Measurements from ENCODE around the gene PTPRC.

The PTPRC gene

GRCh38 chr1:198667807-198668206 is 29.0 kb downstream of the PTPRC start:
- peaks cover 51% of the 10 kb centered on the region for H3K36me3 Mint-ChIP-seq (ENCODE audit: low read depth)
- peak overlapping the region; percentile 86 for H3K27ac Mint-ChIP-seq
- no peaks in the 10 kb centered on the region for H3K27me3 Mint-ChIP-seq (ENCODE audit: low read depth)
- peaks cover 73% of the 10 kb centered on the region for H3K4me1 Mint-ChIP-seq (ENCODE audit: low read depth)
- H3K4me3 Mint-ChIP-seq: peak overlapping the region; percentile 57
- no peaks in the 10 kb centered on the region for H3K9me3 Mint-ChIP-seq

GRCh38 chr1:198669023-198669698 is 30.3 kb downstream of the PTPRC start:
- Mint-ChIP-seq H3K4me1 (ENCODE audit: low read depth) (peaks cover 74% of the 10 kb centered on the region), H3K27me3 (ENCODE audit: low read depth) (no peaks in the 10 kb centered on the region), H3K27ac (peak overlapping the region; percentile 86), H3K9me3 (no peaks in the 10 kb centered on the region), H3K36me3 (ENCODE audit: low read depth) (peaks cover 52% of the 10 kb centered on the region), H3K4me3 (peak overlapping the region; percentile 57)

DNA sequence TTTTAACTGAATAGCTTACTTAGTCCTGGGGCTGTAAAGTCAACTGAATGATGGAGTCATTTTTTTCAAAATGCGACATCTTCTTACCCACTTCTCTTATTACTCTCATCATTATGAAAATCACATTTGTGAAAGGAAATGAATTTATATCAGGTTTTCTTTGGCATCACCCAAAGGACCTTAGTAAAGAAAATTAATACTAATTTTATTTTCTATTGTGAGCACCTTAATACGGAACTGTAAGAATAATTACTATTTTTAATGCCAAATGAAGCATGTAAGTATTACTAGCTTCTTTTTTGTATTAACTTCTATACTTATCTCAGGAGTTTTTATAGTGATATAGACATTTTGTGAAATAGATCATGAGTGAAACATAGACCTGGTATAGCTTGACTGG is 30.9 kb downstream of the PTPRC start:
- no peaks in the 10 kb centered on the region for H3K27me3 Mint-ChIP-seq (ENCODE audit: low read depth)
- peak overlapping the region; percentile 43 for H3K4me3 Mint-ChIP-seq
- peak overlapping the region; percentile 86 for H3K27ac Mint-ChIP-seq

DNA sequence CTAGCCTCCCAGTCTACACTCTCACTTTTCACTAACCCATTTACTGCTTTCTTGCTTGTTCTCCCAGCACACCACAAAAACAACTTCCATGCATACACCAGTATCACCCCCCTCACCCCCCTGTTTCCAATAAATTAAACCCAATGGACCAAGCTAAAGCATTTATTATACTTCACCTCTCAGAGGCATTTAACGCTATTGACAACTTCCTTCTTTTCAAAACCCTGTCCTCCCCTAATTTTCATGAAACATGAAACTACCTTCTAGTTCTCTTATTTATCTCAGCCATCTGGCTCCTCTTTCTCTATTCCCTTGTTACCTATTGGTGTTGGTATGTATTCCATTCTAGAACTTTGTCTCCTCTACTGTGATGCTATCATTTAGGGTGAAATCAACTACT is 32.3 kb downstream of the PTPRC start:
- H3K4me3 Mint-ChIP-seq: peak overlapping the region; percentile 40
- H3K27me3 Mint-ChIP-seq (ENCODE audit: low read depth): no peaks in the 10 kb centered on the region
- peaks cover 72% of the 10 kb centered on the region for H3K4me1 Mint-ChIP-seq (ENCODE audit: low read depth)
- no peaks in the 10 kb centered on the region for H3K9me3 Mint-ChIP-seq
- H3K27ac Mint-ChIP-seq: peak overlapping the region; percentile 62
- H3K36me3 Mint-ChIP-seq (ENCODE audit: low read depth): peaks cover 50% of the 10 kb centered on the region

More for the DNA sequence above, 30.9 kb downstream of the PTPRC start:
- Mint-ChIP-seq H3K4me1 (ENCODE audit: low read depth) (peaks cover 71% of the 10 kb centered on the region), H3K36me3 (ENCODE audit: low read depth) (peaks cover 49% of the 10 kb centered on the region), H3K9me3 (no peaks in the 10 kb centered on the region)

GRCh38 chr1:198672124-198672523 is 33.3 kb downstream of the PTPRC start:
- H3K4me3 Mint-ChIP-seq: no peak overlapping the region
- peaks cover 75% of the 10 kb centered on the region for H3K4me1 Mint-ChIP-seq (ENCODE audit: low read depth)
- no peaks in the 10 kb centered on the region for H3K9me3 Mint-ChIP-seq
- peaks cover 48% of the 10 kb centered on the region for H3K36me3 Mint-ChIP-seq (ENCODE audit: low read depth)
- H3K27me3 Mint-ChIP-seq (ENCODE audit: low read depth): no peaks in the 10 kb centered on the region
- H3K27ac Mint-ChIP-seq: no peak overlapping the region

- peaks cover 48% of the 10 kb centered on the region for H3K36me3 Mint-ChIP-seq (ENCODE audit: low read depth)
- peaks cover 75% of the 10 kb centered on the region for H3K4me1 Mint-ChIP-seq (ENCODE audit: low read depth)
- H3K9me3 Mint-ChIP-seq: no peaks in the 10 kb centered on the region
- H3K4me3 Mint-ChIP-seq: peak overlapping the region; percentile 30
- H3K27ac Mint-ChIP-seq: no peak overlapping the region
- no peaks in the 10 kb centered on the region for H3K27me3 Mint-ChIP-seq (ENCODE audit: low read depth)
These were observed 35.2 kb downstream of the PTPRC start for GRCh38 chr1:198674009-198674408.

DNA sequence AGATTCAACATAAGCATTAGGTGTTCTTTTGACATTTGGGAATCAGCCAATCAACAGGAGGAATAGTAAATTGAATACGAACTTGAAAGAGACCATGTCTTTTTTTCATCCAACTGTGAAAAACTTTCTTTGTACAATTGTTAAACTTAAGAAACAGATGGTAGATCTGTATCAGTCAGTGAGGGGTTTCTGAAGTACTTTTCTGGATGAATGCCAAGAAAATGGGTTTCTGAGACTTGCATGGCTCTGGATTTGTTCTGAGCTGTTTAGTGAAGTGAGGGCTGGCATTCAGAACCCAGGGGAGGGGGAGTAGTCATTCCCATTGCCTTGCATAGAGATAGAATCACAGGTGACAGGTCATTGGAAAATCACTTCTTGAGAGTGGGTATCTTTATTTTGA is 37.4 kb downstream of the PTPRC start:
- Mint-ChIP-seq H3K27ac (peak overlapping the region; percentile 84), H3K9me3 (no peaks in the 10 kb centered on the region), H3K4me3 (peak overlapping the region; percentile 22), H3K27me3 (ENCODE audit: low read depth) (no peaks in the 10 kb centered on the region), H3K36me3 (ENCODE audit: low read depth) (peaks cover 51% of the 10 kb centered on the region), H3K4me1 (ENCODE audit: low read depth) (peaks cover 72% of the 10 kb centered on the region)

DNA sequence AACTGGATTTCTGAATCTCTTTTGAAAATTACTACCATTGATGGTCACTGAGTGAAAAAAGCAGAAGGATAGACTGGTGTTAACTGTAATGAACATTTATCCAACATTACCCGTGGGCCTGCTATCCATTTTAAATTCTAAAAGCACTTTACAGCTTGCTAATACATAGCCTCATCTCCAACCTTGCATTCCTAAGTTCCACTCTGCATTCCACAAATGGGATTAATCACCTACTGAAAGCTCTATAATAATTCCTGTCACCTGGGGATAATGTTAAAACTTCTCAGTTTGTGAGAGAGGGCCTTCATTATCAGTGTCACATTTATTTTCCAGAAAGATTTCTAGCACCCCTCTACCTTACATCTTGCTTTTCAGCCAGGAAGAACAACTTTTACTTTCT is 38.2 kb downstream of the PTPRC start:
- H3K4me3 Mint-ChIP-seq: peak overlapping the region; percentile 77
- H3K4me1 Mint-ChIP-seq (ENCODE audit: low read depth): peaks cover 65% of the 10 kb centered on the region
- H3K36me3 Mint-ChIP-seq (ENCODE audit: low read depth): peaks cover 46% of the 10 kb centered on the region
- H3K27ac Mint-ChIP-seq: peak overlapping the region; percentile 91
- H3K9me3 Mint-ChIP-seq: no peaks in the 10 kb centered on the region
- H3K27me3 Mint-ChIP-seq (ENCODE audit: low read depth): no peaks in the 10 kb centered on the region

- peak overlapping the region; percentile 91 for H3K27ac Mint-ChIP-seq
- H3K4me3 Mint-ChIP-seq: peak overlapping the region; percentile 77
- H3K4me1 Mint-ChIP-seq (ENCODE audit: low read depth): peaks cover 66% of the 10 kb centered on the region
- H3K27me3 Mint-ChIP-seq (ENCODE audit: low read depth): no peaks in the 10 kb centered on the region
- peaks cover 43% of the 10 kb centered on the region for H3K36me3 Mint-ChIP-seq (ENCODE audit: low read depth)
- no peaks in the 10 kb centered on the region for H3K9me3 Mint-ChIP-seq
These were observed 39.0 kb downstream of the PTPRC start for GRCh38 chr1:198677871-198678270.

GRCh38 chr1:198678301-198678836 is 39.5 kb downstream of the PTPRC start:
- Mint-ChIP-seq H3K27ac (peak overlapping the region; percentile 91), H3K9me3 (no peaks in the 10 kb centered on the region), H3K27me3 (ENCODE audit: low read depth) (no peaks in the 10 kb centered on the region), H3K36me3 (ENCODE audit: low read depth) (peaks cover 38% of the 10 kb centered on the region), H3K4me3 (peak overlapping the region; percentile 77), H3K4me1 (ENCODE audit: low read depth) (peaks cover 66% of the 10 kb centered on the region)

GRCh38 chr1:198678901-198679329 is 40.1 kb downstream of the PTPRC start:
- no peaks in the 10 kb centered on the region for H3K9me3 Mint-ChIP-seq
- peak overlapping the region; percentile 91 for H3K27ac Mint-ChIP-seq
- H3K27me3 Mint-ChIP-seq (ENCODE audit: low read depth): no peaks in the 10 kb centered on the region
- peaks cover 67% of the 10 kb centered on the region for H3K4me1 Mint-ChIP-seq (ENCODE audit: low read depth)
- H3K36me3 Mint-ChIP-seq (ENCODE audit: low read depth): peaks cover 40% of the 10 kb centered on the region
- H3K4me3 Mint-ChIP-seq: peak overlapping the region; percentile 77

DNA sequence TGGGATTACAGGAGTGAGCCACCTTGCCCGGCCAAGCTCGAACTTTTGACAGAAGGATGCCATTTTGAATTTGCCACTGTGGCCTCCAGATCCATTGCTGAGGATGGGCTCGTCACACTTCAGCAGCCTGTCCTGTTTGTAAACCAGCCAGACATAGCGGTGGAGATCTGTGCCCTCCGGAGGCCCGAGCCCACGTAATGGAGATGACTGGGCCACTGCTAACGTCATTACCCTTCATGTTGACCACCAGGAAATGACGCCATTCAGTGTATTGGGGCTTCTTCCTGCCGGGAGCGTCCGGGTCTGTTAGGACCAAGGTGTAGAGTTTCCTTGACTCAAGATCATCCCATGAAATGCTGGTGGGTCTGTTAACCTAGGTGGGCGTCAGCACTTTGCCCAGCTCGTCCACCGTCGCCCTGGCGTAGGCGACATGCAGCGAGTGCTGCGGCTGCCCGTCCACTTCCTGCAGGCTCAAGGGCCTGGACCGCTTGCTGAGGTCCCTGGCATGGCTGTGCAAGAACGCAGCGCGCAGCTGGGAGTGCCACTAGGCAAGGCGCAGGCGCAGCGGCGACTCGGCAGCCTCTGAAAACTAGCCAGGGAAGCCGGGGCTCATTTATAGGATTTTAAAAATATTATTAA is 40.8 kb downstream of the PTPRC start:
- Mint-ChIP-seq H3K27me3 (ENCODE audit: low read depth) (no peaks in the 10 kb centered on the region), H3K4me1 (ENCODE audit: low read depth) (peaks cover 66% of the 10 kb centered on the region), H3K27ac (peak overlapping the region; percentile 91), H3K36me3 (ENCODE audit: low read depth) (peaks cover 39% of the 10 kb centered on the region), H3K4me3 (peak overlapping the region; percentile 23), H3K9me3 (no peaks in the 10 kb centered on the region)

DNA sequence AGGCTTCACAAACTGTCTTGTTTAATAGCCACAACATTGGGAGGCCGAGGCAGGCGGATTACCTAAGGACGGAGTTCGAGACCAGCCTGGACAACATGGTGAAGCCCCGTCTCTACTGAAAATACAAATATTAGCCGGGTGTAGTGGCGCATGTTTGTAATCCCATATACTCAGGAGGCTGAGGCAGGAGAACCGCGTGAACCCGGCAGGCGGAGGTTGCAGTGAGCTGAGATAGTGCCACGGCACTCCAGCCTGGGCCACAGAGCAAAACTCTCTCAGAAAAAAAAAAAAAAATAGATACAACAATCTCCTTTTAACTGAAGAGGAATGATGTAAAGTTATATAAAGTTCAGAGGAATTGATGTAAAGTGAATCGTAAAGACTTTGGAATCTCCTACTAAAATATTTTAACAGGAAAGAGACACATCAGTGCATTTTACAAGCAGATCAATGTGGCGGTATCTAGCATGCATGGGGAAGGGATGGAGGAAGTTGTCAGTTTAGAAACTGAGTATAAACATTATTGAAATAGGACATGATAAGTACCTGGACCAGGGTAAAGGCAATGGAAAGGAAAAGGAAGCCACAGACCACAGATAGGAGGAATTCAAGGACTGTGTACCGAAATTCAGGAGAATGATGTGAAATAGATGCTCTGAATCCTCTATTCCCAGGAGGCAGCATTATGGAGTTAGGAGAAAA is 41.5 kb downstream of the PTPRC start:
- peaks cover 38% of the 10 kb centered on the region for H3K36me3 Mint-ChIP-seq (ENCODE audit: low read depth)
- no peaks in the 10 kb centered on the region for H3K27me3 Mint-ChIP-seq (ENCODE audit: low read depth)
- H3K4me3 Mint-ChIP-seq: peak overlapping the region; percentile 79
- H3K9me3 Mint-ChIP-seq: no peaks in the 10 kb centered on the region
- peaks cover 64% of the 10 kb centered on the region for H3K4me1 Mint-ChIP-seq (ENCODE audit: low read depth)
- H3K27ac Mint-ChIP-seq: peak overlapping the region; percentile 83

- Mint-ChIP-seq H3K27me3 (ENCODE audit: low read depth) (no peaks in the 10 kb centered on the region), H3K4me3 (peak overlapping the region; percentile 49), H3K4me1 (ENCODE audit: low read depth) (peaks cover 61% of the 10 kb centered on the region), H3K9me3 (no peaks in the 10 kb centered on the region), H3K27ac (peak overlapping the region; percentile 81), H3K36me3 (ENCODE audit: low read depth) (peaks cover 32% of the 10 kb centered on the region)
These were observed 42.4 kb downstream of the PTPRC start for GRCh38 chr1:198681252-198681651.
